GM12801 (cell line): ENCODE measurements around the gene MAPT.

Experiments used
- CTCF ChIP-seq: IDR thresholded peaks from one replicate; pipeline ENCODE4 v1.5.1; 2011; ENCODE audit warnings: control low read depth; ENCODE audit not compliant: insufficient read length; ENCODE audit errors: extremely low read depth

MAPT gene

GRCh38 chr17:46061435-46061834 is 167.1 kb downstream of the MAPT start:
- no peak for TF ChIP-seq CTCF

- TF ChIP-seq CTCF, result no peak
Measured at GRCh38 chr17:46063241-46063640, 168.9 kb downstream of the MAPT start.

DNA sequence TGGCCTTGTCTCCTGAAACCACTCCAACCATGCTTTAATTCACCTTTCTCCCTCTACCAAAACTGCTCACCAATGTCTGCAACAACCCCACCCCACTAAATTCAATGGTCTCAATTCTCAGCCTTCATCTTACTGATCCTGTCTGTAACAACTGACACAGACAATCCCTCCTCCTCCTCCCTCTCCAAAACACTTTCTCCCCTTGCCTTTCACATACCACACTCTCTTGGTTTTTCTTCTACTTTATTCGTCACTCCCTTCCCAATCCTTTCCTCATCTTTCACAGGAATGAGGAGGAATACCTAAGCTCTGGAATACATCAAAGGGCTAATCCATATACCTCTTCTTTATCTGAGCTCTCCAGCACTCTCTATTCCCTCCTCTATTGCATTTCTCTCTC is 170.1 kb downstream of the MAPT start:
- TF ChIP-seq CTCF, result no peak

- no peak for TF ChIP-seq CTCF
Measured at GRCh38 chr17:46071796-46072195, 177.4 kb downstream of the MAPT start.

DNA sequence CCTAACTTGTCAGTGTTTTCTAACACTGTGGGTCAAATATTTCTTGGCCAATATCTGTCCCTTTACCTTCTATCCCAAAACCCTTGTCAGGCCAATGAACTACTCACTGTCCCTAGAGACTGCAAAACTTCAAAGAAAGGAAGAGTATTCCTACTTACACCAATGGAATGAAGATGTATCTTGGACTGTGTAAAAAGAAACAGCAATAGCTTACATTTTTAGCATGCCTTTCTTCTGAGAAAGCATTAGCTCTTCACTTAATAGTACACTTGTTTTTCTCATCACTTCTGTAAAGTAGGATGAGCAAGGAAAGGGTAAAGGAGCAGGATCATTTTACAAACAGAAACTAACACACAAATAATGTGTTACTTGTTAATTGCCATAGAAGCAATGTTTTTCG is 178.6 kb downstream of the MAPT start:
- no peak for TF ChIP-seq CTCF

GRCh38 chr17:46074540-46074939 is 180.2 kb downstream of the MAPT start:
- no peak for TF ChIP-seq CTCF
